ENCODE results near the gene TXN2. TPM values are rescaled to one million over a fixed set of nuclear protein-coding genes. Genes with fewer than 3 reads are reported as not detected.

The TXN2 gene
- total RNA-seq, 1 donor from 2014 or later = 70.0 TPM

- Mint-ChIP-seq H3K36me3 (ENCODE audit: unreplicated experiment) (no peaks in the 10 kb centered on the region), H3K4me1 (ENCODE audit: unreplicated experiment) (peaks cover 28% of the 10 kb centered on the region), H3K27me3 (ENCODE audit: unreplicated experiment) (no peaks in the 10 kb centered on the region), H3K9me3 (ENCODE audit: unreplicated experiment) (no peaks in the 10 kb centered on the region), H3K4me3 (ENCODE audit: unreplicated experiment) (no peak overlapping the region), H3K27ac (ENCODE audit: unreplicated experiment) (no peak overlapping the region)
- no peak for TF ChIP-seq CTCF (IDR thresholded peaks at IDR 0.05)
- no peak for DNase-seq (ENCODE audit: extremely low spot score, unreplicated experiment)
These were observed 31.8 kb downstream of the TXN2 start for GRCh38 chr22:36449596-36450175.

- no peaks in the 10 kb centered on the region for H3K9me3 Mint-ChIP-seq (ENCODE audit: unreplicated experiment)
- no peaks in the 10 kb centered on the region for H3K27me3 Mint-ChIP-seq (ENCODE audit: unreplicated experiment)
These were observed 33.8 kb downstream of the TXN2 start for GRCh38 chr22:36447632-36448031.

GRCh38 chr22:36445158-36445668 is 36.2 kb downstream of the TXN2 start:
- no peaks in the 10 kb centered on the region for H3K27me3 Mint-ChIP-seq (ENCODE audit: unreplicated experiment)
- H3K27ac Mint-ChIP-seq (ENCODE audit: unreplicated experiment) = peak overlapping the region; percentile 96
- H3K36me3 Mint-ChIP-seq (ENCODE audit: unreplicated experiment) = no peaks in the 10 kb centered on the region
- TF ChIP-seq CTCF (IDR thresholded peaks at IDR 0.05) = no peak
- peak overlapping the region; percentile 11 for H3K4me3 Mint-ChIP-seq (ENCODE audit: unreplicated experiment)
- H3K9me3 Mint-ChIP-seq (ENCODE audit: unreplicated experiment) = no peaks in the 10 kb centered on the region
- peaks cover 38% of the 10 kb centered on the region for H3K4me1 Mint-ChIP-seq (ENCODE audit: unreplicated experiment)
- no peak for DNase-seq (ENCODE audit: extremely low spot score, unreplicated experiment)

More at GRCh38 chr22:36447632-36448031, 33.8 kb downstream of the TXN2 start:
- Mint-ChIP-seq H3K27ac (ENCODE audit: unreplicated experiment) (no peak overlapping the region), H3K4me3 (ENCODE audit: unreplicated experiment) (no peak overlapping the region), H3K4me1 (ENCODE audit: unreplicated experiment) (peaks cover 36% of the 10 kb centered on the region), H3K36me3 (ENCODE audit: unreplicated experiment) (no peaks in the 10 kb centered on the region)
- TF ChIP-seq CTCF (IDR thresholded peaks at IDR 0.05) = no peak
- DNase-seq (ENCODE audit: extremely low spot score, unreplicated experiment) = no peak

- no peaks in the 10 kb centered on the region for H3K27me3 Mint-ChIP-seq (ENCODE audit: unreplicated experiment)
- no peaks in the 10 kb centered on the region for H3K36me3 Mint-ChIP-seq (ENCODE audit: unreplicated experiment)
- no peak for DNase-seq (ENCODE audit: extremely low spot score, unreplicated experiment)
- H3K27ac Mint-ChIP-seq (ENCODE audit: unreplicated experiment) = peak overlapping the region; percentile 50
- H3K9me3 Mint-ChIP-seq (ENCODE audit: unreplicated experiment) = no peaks in the 10 kb centered on the region
- no peak overlapping the region for H3K4me3 Mint-ChIP-seq (ENCODE audit: unreplicated experiment)
- TF ChIP-seq CTCF (IDR thresholded peaks at IDR 0.05) = no peak
- peaks cover 52% of the 10 kb centered on the region for H3K4me1 Mint-ChIP-seq (ENCODE audit: unreplicated experiment)
These were observed 38.2 kb downstream of the TXN2 start for GRCh38 chr22:36443198-36443770.

GRCh38 chr22:36442506-36443197 is 38.8 kb downstream of the TXN2 start:
- no peak for TF ChIP-seq CTCF (IDR thresholded peaks at IDR 0.05)

More at GRCh38 chr22:36442506-36443197, 38.8 kb downstream of the TXN2 start:
- Mint-ChIP-seq H3K4me1 (ENCODE audit: unreplicated experiment) (peaks cover 53% of the 10 kb centered on the region), H3K27me3 (ENCODE audit: unreplicated experiment) (no peaks in the 10 kb centered on the region), H3K9me3 (ENCODE audit: unreplicated experiment) (no peaks in the 10 kb centered on the region), H3K27ac (ENCODE audit: unreplicated experiment) (no peak overlapping the region), H3K4me3 (ENCODE audit: unreplicated experiment) (no peak overlapping the region), H3K36me3 (ENCODE audit: unreplicated experiment) (no peaks in the 10 kb centered on the region)
- no peak for DNase-seq (ENCODE audit: extremely low spot score, unreplicated experiment)
